Loucy (cell line): ENCODE data around the gene NKX6-2.

ENCODE experiments used
- H2AFZ ChIP-seq: fragments of 200-600 bp; sonication (generic); 2 replicates; pipeline ENCODE4 v1.6.0; 2016; ENCODE audit warnings: antibody characterized with exemption, mild to moderate bottlenecking, low read length, moderate library complexity
- H3F3A ChIP-seq: fragments of 200-600 bp; 2 replicates; pipeline ENCODE4 v1.6.0; 2016; ENCODE audit warnings: antibody characterized with exemption, low read depth, mild to moderate bottlenecking
- H3K27me3 ChIP-seq: fragments of 200-600 bp; sonication (generic); 2 replicates; pipeline ENCODE4 v1.6.1; 2014; ENCODE audit warnings: low read length, mild to moderate bottlenecking; ENCODE audit not compliant: insufficient read depth, poor library complexity, severe bottlenecking
- H3K36me3 ChIP-seq: fragments of 200-600 bp; sonication (generic); 2 replicates; pipeline ENCODE4 v1.6.1; 2016; ENCODE audit warnings: low read length; ENCODE audit not compliant: insufficient read depth
- H3K4me1 ChIP-seq: fragments of 200-600 bp; sonication (generic); 2 replicates; pipeline ENCODE4 v1.5.1; 2014; ENCODE audit warnings: low read length, mild to moderate bottlenecking; ENCODE audit not compliant: insufficient read depth, poor library complexity, severe bottlenecking
- H3K4me2 ChIP-seq: fragments of 200-600 bp; sonication (generic); 2 replicates; pipeline ENCODE4 v1.6.0; 2014; ENCODE audit warnings: antibody characterized with exemption, low read length, low read depth, mild to moderate bottlenecking; ENCODE audit not compliant: poor library complexity, severe bottlenecking
- H3K4me3 ChIP-seq: fragments of 200-600 bp; sonication (generic); 2 replicates; pipeline ENCODE4 v1.5.1; 2014; ENCODE audit warnings: low read length, mild to moderate bottlenecking, mixed read lengths; ENCODE audit not compliant: poor library complexity, severe bottlenecking
- H3K79me2 ChIP-seq: fragments of 200-600 bp; sonication (generic); 2 replicates; pipeline ENCODE4 v1.6.1; 2014; ENCODE audit warnings: low read length; ENCODE audit not compliant: insufficient read depth
- H3K9ac ChIP-seq: fragments of 200-600 bp; sonication (generic); 2 replicates; pipeline ENCODE4 v1.6.0; 2014; ENCODE audit warnings: mild to moderate bottlenecking, low read depth, low read length, moderate library complexity; ENCODE audit not compliant: poor library complexity, severe bottlenecking
- H3K9me2 ChIP-seq: fragments of 200-600 bp; sonication (generic); replicated peaks from 2 replicates; pipeline ENCODE4 v1.6.1; 2016; ENCODE audit warnings: low read depth, low read length, mixed read lengths
- H3K9me3 ChIP-seq: fragments of 200-600 bp; sonication (generic); 2 replicates; pipeline ENCODE4 v1.6.1; 2014; ENCODE audit warnings: mild to moderate bottlenecking, antibody characterized with exemption, low read length, low read depth; ENCODE audit not compliant: insufficient read depth
- H4K20me1 ChIP-seq: fragments of 200-600 bp; sonication (generic); 2 replicates; pipeline ENCODE4 v1.6.0; 2014; ENCODE audit warnings: antibody characterized with exemption, low read length, mild to moderate bottlenecking; ENCODE audit not compliant: insufficient read depth, poor library complexity, severe bottlenecking
- EZH2phosphoT487 ChIP-seq: fragments of 200-600 bp; IDR thresholded peaks from 2 replicates; pipeline ENCODE4 v1.6.1; 2018; ENCODE audit warnings: antibody characterized with exemption, mild to moderate bottlenecking, moderate library complexity, borderline replicate concordance
- TF ChIP-seq, protein P1 (sequence below): fragments of 200-600 bp; sonication (generic); conservative IDR thresholded peaks from 2 replicates; pipeline ENCODE4 v1.5.1; 2014; ENCODE audit warnings: mild to moderate bottlenecking, antibody characterized with exemption, low read length

NKX6-2 gene

GRCh38 chr10:132810141-132810806 lies 24.3 kb upstream of the NKX6-2 start:
- Histone ChIP-seq H3K36me3 (no peaks in the 10 kb centered on the region), H3K4me3 (no peak overlapping the region), H4K20me1 (no peaks in the 10 kb centered on the region), H3F3A (no peaks in the 10 kb centered on the region), H3K9ac (no peak overlapping the region), H3K9me2 (no peaks in the 10 kb centered on the region), H3K27me3 (no peaks in the 10 kb centered on the region), H2AFZ (no peak overlapping the region), H3K4me1 (no peaks in the 10 kb centered on the region), H3K9me3 (no peaks in the 10 kb centered on the region), H3K4me2 (no peak overlapping the region), H3K79me2 (no peaks in the 10 kb centered on the region)
- TF ChIP-seq EZH2phosphoT487, result no peak
- TF ChIP-seq, protein P1, sequence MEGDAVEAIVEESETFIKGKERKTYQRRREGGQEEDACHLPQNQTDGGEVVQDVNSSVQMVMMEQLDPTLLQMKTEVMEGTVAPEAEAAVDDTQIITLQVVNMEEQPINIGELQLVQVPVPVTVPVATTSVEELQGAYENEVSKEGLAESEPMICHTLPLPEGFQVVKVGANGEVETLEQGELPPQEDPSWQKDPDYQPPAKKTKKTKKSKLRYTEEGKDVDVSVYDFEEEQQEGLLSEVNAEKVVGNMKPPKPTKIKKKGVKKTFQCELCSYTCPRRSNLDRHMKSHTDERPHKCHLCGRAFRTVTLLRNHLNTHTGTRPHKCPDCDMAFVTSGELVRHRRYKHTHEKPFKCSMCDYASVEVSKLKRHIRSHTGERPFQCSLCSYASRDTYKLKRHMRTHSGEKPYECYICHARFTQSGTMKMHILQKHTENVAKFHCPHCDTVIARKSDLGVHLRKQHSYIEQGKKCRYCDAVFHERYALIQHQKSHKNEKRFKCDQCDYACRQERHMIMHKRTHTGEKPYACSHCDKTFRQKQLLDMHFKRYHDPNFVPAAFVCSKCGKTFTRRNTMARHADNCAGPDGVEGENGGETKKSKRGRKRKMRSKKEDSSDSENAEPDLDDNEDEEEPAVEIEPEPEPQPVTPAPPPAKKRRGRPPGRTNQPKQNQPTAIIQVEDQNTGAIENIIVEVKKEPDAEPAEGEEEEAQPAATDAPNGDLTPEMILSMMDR, result no peak

- Histone ChIP-seq H3K9ac (no peak overlapping the region), H3K36me3 (no peaks in the 10 kb centered on the region), H3K4me3 (no peak overlapping the region), H3K27me3 (no peaks in the 10 kb centered on the region), H3K9me3 (no peaks in the 10 kb centered on the region), H3K79me2 (no peaks in the 10 kb centered on the region), H2AFZ (no peak overlapping the region), H4K20me1 (no peaks in the 10 kb centered on the region), H3F3A (no peaks in the 10 kb centered on the region), H3K4me2 (no peak overlapping the region), H3K9me2 (no peaks in the 10 kb centered on the region), H3K4me1 (no peaks in the 10 kb centered on the region)
- TF ChIP-seq, protein P1, result no peak
- no peak for TF ChIP-seq EZH2phosphoT487
Measured at GRCh38 chr10:132809232-132810140, 23.5 kb upstream of the NKX6-2 start.

GRCh38 chr10:132808383-132809231 lies 22.7 kb upstream of the NKX6-2 start:
- Histone ChIP-seq H3K9me3 (peaks cover 3% of the 10 kb centered on the region; the same call in 1 of the 2 replicates), H3K4me2 (no peak overlapping the region), H3F3A (no peaks in the 10 kb centered on the region), H2AFZ (no peak overlapping the region), H3K4me3 (no peak overlapping the region), H4K20me1 (no peaks in the 10 kb centered on the region), H3K9me2 (no peaks in the 10 kb centered on the region), H3K36me3 (no peaks in the 10 kb centered on the region), H3K27me3 (no peaks in the 10 kb centered on the region), H3K79me2 (no peaks in the 10 kb centered on the region), H3K4me1 (no peaks in the 10 kb centered on the region), H3K9ac (no peak overlapping the region)
- TF ChIP-seq, protein P1, result no peak
